ENCODE results near the gene OPALIN. TPM values are rescaled to one million over a fixed set of nuclear protein-coding genes. Genes with fewer than 3 reads are reported as not detected.
"Not testable (repeated sequence)": the region's sequence is repeated elsewhere in the genome, so short reads cannot be mapped to it uniquely, and the experiment has no call there.

The OPALIN gene
- total RNA-seq, 1 donor from 2014 or later, result not detected

- Histone ChIP-seq H3K4me3 (ENCODE audit: low read depth, low read length) (no peak overlapping the region), H3K27me3 (ENCODE audit: control insufficient read depth, insufficient read depth, low read length) (no peaks in the 10 kb centered on the region), H3K36me3 (ENCODE audit: control insufficient read depth, insufficient read depth, low read length) (no peaks in the 10 kb centered on the region)
- TF ChIP-seq CTCF (IDR thresholded peaks at IDR 0.05; ENCODE audit: insufficient read depth, low read length, poor library complexity, severe bottlenecking), result no peak
- no peak for DNase-seq (ENCODE audit: low read depth)
Observed at GRCh38 chr10:96311180-96311715, 47.6 kb downstream of the OPALIN start.

- Histone ChIP-seq H3K36me3 (ENCODE audit: control insufficient read depth, insufficient read depth, low read length) (no peaks in the 10 kb centered on the region), H3K4me3 (ENCODE audit: low read depth, low read length) (no peak overlapping the region), H3K27me3 (ENCODE audit: control insufficient read depth, insufficient read depth, low read length) (no peaks in the 10 kb centered on the region)
- TF ChIP-seq CTCF (IDR thresholded peaks at IDR 0.05; ENCODE audit: insufficient read depth, low read length, poor library complexity, severe bottlenecking), result no peak
- DNase-seq (ENCODE audit: low read depth), result no peak
Observed at GRCh38 chr10:96310321-96310669, 48.5 kb downstream of the OPALIN start.

GRCh38 chr10:96309628-96310320 is 49.0 kb downstream of the OPALIN start:
- Histone ChIP-seq H3K36me3 (ENCODE audit: control insufficient read depth, insufficient read depth, low read length) (no peaks in the 10 kb centered on the region), H3K4me3 (ENCODE audit: low read depth, low read length) (no peak overlapping the region), H3K27me3 (ENCODE audit: control insufficient read depth, insufficient read depth, low read length) (no peaks in the 10 kb centered on the region)
- no peak for TF ChIP-seq CTCF (IDR thresholded peaks at IDR 0.05; ENCODE audit: insufficient read depth, low read length, poor library complexity, severe bottlenecking)
- no peak for DNase-seq (ENCODE audit: low read depth)

DNA sequence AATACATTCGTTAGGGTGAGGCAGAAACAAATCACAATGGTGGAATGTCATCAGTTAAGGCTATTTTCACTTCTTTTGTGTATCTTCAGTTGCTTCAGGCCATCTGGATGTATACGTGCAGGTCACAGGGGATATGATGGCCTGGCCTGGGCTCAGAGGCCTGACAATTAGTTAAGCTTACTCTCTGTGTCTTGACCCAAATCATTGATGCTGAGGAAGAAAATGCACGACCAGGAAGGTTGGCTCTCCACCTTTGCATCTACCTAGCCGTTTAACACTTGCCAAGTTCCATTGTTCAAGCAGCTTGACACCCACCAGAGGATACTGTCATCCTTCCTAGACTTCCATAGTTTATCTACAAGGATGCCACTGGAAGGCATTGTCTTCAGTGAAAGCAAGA is 49.9 kb downstream of the OPALIN start:
- not testable (repeated sequence) for H3K4me3 ChIP-seq (ENCODE audit: low read depth, low read length); DNase-seq (ENCODE audit: low read depth); H3K27me3 ChIP-seq (ENCODE audit: control insufficient read depth, insufficient read depth, low read length); H3K36me3 ChIP-seq (ENCODE audit: control insufficient read depth, insufficient read depth, low read length)

DNA sequence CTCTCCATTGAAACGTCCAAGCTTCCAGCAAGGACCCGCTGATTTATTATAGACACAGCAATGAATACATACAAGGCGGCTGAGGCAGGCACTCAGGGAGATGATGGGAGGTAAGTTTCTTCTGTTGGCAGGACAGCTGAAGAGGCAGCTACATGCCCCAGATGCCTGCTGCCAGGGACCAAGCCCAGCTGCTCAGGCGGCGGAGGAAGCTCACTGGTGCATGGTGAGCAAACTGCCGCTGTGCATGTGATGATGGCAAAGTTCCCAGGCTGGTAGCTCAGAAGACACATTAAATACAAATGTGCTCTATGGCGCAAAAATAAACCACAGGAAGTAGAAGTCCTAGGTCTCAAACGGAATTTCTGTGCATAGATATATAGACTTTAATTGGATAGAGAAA is 52.3 kb downstream of the OPALIN start:
- no peak for TF ChIP-seq CTCF (IDR thresholded peaks at IDR 0.05; ENCODE audit: insufficient read depth, low read length, poor library complexity, severe bottlenecking)
- Histone ChIP-seq H3K36me3 (ENCODE audit: control insufficient read depth, insufficient read depth, low read length) (no peaks in the 10 kb centered on the region), H3K4me3 (ENCODE audit: low read depth, low read length) (no peak overlapping the region), H3K27me3 (ENCODE audit: control insufficient read depth, insufficient read depth, low read length) (peaks cover 2% of the 10 kb centered on the region)
- DNase-seq (ENCODE audit: low read depth), result peak; percentile 28

- no peak for DNase-seq (ENCODE audit: low read depth)
- H3K4me3 ChIP-seq (ENCODE audit: low read depth, low read length), result no peak overlapping the region
- TF ChIP-seq CTCF (IDR thresholded peaks at IDR 0.05; ENCODE audit: insufficient read depth, low read length, poor library complexity, severe bottlenecking), result no peak
- peaks cover 4% of the 10 kb centered on the region for H3K27me3 ChIP-seq (ENCODE audit: control insufficient read depth, insufficient read depth, low read length)
- no peaks in the 10 kb centered on the region for H3K36me3 ChIP-seq (ENCODE audit: control insufficient read depth, insufficient read depth, low read length)
Observed at GRCh38 chr10:96305019-96305418, 53.8 kb downstream of the OPALIN start.

Data from kidney epithelial cell (primary cell).